Measurements from ENCODE around the gene VANGL2. TPM values are rescaled to one million over a fixed set of nuclear protein-coding genes. Genes with fewer than 3 reads are reported as not detected.
A peak's percentile ranks its signal among the peaks of the same experiment; 100 is the strongest.

VANGL2 gene
- polyA plus RNA-seq, 1 donor = 18.8 TPM

- no CpG with 5 or more reads among the region's 2 CpGs for WGBS (ENCODE audit: insufficient coverage, low lambda C conversion rate)
- Histone ChIP-seq H3K4me1 (ENCODE audit: control insufficient read depth, insufficient read depth, low read length) (no peaks in the 10 kb centered on the region), H3K4me3 (ENCODE audit: low read length) (no peak overlapping the region), H3K27me3 (ENCODE audit: control insufficient read depth, insufficient read depth, low read length) (no peaks in the 10 kb centered on the region), H3K27ac (ENCODE audit: low read length) (no peak overlapping the region), H3K9me3 (ENCODE audit: control insufficient read depth, low read depth, low read length) (no peaks in the 10 kb centered on the region), H3K36me3 (ENCODE audit: control insufficient read depth, insufficient read depth, low read length) (peaks cover 32% of the 10 kb centered on the region)
- no peak for DNase-seq
These were observed 14.5 kb downstream of the VANGL2 start for GRCh38 chr1:160414881-160415280.

GRCh38 chr1:160415696-160416290 lies 15.4 kb downstream of the VANGL2 start:
- Histone ChIP-seq H3K4me1 (ENCODE audit: control insufficient read depth, insufficient read depth, low read length) (peaks cover 6% of the 10 kb centered on the region), H3K9me3 (ENCODE audit: control insufficient read depth, low read depth, low read length) (no peaks in the 10 kb centered on the region), H3K4me3 (ENCODE audit: low read length) (no peak overlapping the region), H3K36me3 (ENCODE audit: control insufficient read depth, insufficient read depth, low read length) (peaks cover 40% of the 10 kb centered on the region), H3K27me3 (ENCODE audit: control insufficient read depth, insufficient read depth, low read length) (no peaks in the 10 kb centered on the region), H3K27ac (ENCODE audit: low read length) (no peak overlapping the region)
- WGBS (ENCODE audit: insufficient coverage, low lambda C conversion rate) = no CpG with 5 or more reads among the region's 29 CpGs
- no peak for DNase-seq

- no peaks in the 10 kb centered on the region for H3K27me3 ChIP-seq (ENCODE audit: control insufficient read depth, insufficient read depth, low read length)
- H3K4me3 ChIP-seq (ENCODE audit: low read length) = no peak overlapping the region
- no peak overlapping the region for H3K27ac ChIP-seq (ENCODE audit: low read length)
- WGBS (ENCODE audit: insufficient coverage, low lambda C conversion rate) = no CpG with 5 or more reads among the region's 4 CpGs
- DNase-seq = peak in 1 of 2 donors; percentile 31
- no peaks in the 10 kb centered on the region for H3K9me3 ChIP-seq (ENCODE audit: control insufficient read depth, low read depth, low read length)
- H3K36me3 ChIP-seq (ENCODE audit: control insufficient read depth, insufficient read depth, low read length) = peaks cover 43% of the 10 kb centered on the region
- peaks cover 9% of the 10 kb centered on the region for H3K4me1 ChIP-seq (ENCODE audit: control insufficient read depth, insufficient read depth, low read length)
These were observed 16.0 kb downstream of the VANGL2 start for GRCh38 chr1:160416369-160416768.

GRCh38 chr1:160418483-160418882 lies 18.1 kb downstream of the VANGL2 start:
- H3K27me3 ChIP-seq (ENCODE audit: control insufficient read depth, insufficient read depth, low read length) = no peaks in the 10 kb centered on the region
- 100% methylated on average over 1 of the region's 6 CpGs for WGBS (ENCODE audit: insufficient coverage, low lambda C conversion rate)
- peaks cover 9% of the 10 kb centered on the region for H3K4me1 ChIP-seq (ENCODE audit: control insufficient read depth, insufficient read depth, low read length)
- no peak for DNase-seq
- peaks cover 53% of the 10 kb centered on the region for H3K36me3 ChIP-seq (ENCODE audit: control insufficient read depth, insufficient read depth, low read length)
- no peaks in the 10 kb centered on the region for H3K9me3 ChIP-seq (ENCODE audit: control insufficient read depth, low read depth, low read length)
- H3K27ac ChIP-seq (ENCODE audit: low read length) = no peak overlapping the region
- H3K4me3 ChIP-seq (ENCODE audit: low read length) = no peak overlapping the region

GRCh38 chr1:160419150-160419837 lies 18.9 kb downstream of the VANGL2 start:
- DNase-seq = no peak
- 98% methylated on average over 7 of the region's 34 CpGs for WGBS (ENCODE audit: insufficient coverage, low lambda C conversion rate)
- Histone ChIP-seq H3K36me3 (ENCODE audit: control insufficient read depth, insufficient read depth, low read length) (peaks cover 58% of the 10 kb centered on the region), H3K4me3 (ENCODE audit: low read length) (no peak overlapping the region), H3K9me3 (ENCODE audit: control insufficient read depth, low read depth, low read length) (no peaks in the 10 kb centered on the region), H3K27me3 (ENCODE audit: control insufficient read depth, insufficient read depth, low read length) (no peaks in the 10 kb centered on the region), H3K27ac (ENCODE audit: low read length) (no peak overlapping the region), H3K4me1 (ENCODE audit: control insufficient read depth, insufficient read depth, low read length) (peaks cover 9% of the 10 kb centered on the region)

- Histone ChIP-seq H3K4me3 (ENCODE audit: low read length) (no peak overlapping the region), H3K9me3 (ENCODE audit: control insufficient read depth, low read depth, low read length) (no peaks in the 10 kb centered on the region), H3K27me3 (ENCODE audit: control insufficient read depth, insufficient read depth, low read length) (no peaks in the 10 kb centered on the region), H3K4me1 (ENCODE audit: control insufficient read depth, insufficient read depth, low read length) (peaks cover 9% of the 10 kb centered on the region), H3K27ac (ENCODE audit: low read length) (no peak overlapping the region), H3K36me3 (ENCODE audit: control insufficient read depth, insufficient read depth, low read length) (peaks cover 63% of the 10 kb centered on the region)
- WGBS (ENCODE audit: insufficient coverage, low lambda C conversion rate) = no CpG with 5 or more reads among the region's 4 CpGs
- DNase-seq = no peak
These were observed 19.4 kb downstream of the VANGL2 start for GRCh38 chr1:160419838-160420169.

GRCh38 chr1:160420881-160421842 lies 20.8 kb downstream of the VANGL2 start:
- DNase-seq = peak; percentile 51 to 75
- H3K36me3 ChIP-seq (ENCODE audit: control insufficient read depth, insufficient read depth, low read length) = peaks cover 64% of the 10 kb centered on the region
- 100% methylated on average over 2 of the region's 7 CpGs for WGBS (ENCODE audit: insufficient coverage, low lambda C conversion rate)
- peak overlapping the region; percentile 43 for H3K27ac ChIP-seq (ENCODE audit: low read length)
- no peaks in the 10 kb centered on the region for H3K27me3 ChIP-seq (ENCODE audit: control insufficient read depth, insufficient read depth, low read length)
- H3K4me1 ChIP-seq (ENCODE audit: control insufficient read depth, insufficient read depth, low read length) = peaks cover 9% of the 10 kb centered on the region
- H3K4me3 ChIP-seq (ENCODE audit: low read length) = no peak overlapping the region
- H3K9me3 ChIP-seq (ENCODE audit: control insufficient read depth, low read depth, low read length) = no peaks in the 10 kb centered on the region

- H3K36me3 ChIP-seq (ENCODE audit: control insufficient read depth, insufficient read depth, low read length) = peaks cover 65% of the 10 kb centered on the region
- no peak for DNase-seq
These were observed 21.5 kb downstream of the VANGL2 start for GRCh38 chr1:160421881-160422280.

GRCh38 chr1:160423966-160424365 lies 23.6 kb downstream of the VANGL2 start:
- no CpG with 5 or more reads among the region's 7 CpGs for WGBS (ENCODE audit: insufficient coverage, low lambda C conversion rate)
- Histone ChIP-seq H3K36me3 (ENCODE audit: control insufficient read depth, insufficient read depth, low read length) (peaks cover 61% of the 10 kb centered on the region), H3K4me1 (ENCODE audit: control insufficient read depth, insufficient read depth, low read length) (peaks cover 12% of the 10 kb centered on the region), H3K4me3 (ENCODE audit: low read length) (no peak overlapping the region), H3K27ac (ENCODE audit: low read length) (no peak overlapping the region), H3K9me3 (ENCODE audit: control insufficient read depth, low read depth, low read length) (no peaks in the 10 kb centered on the region), H3K27me3 (ENCODE audit: control insufficient read depth, insufficient read depth, low read length) (no peaks in the 10 kb centered on the region)
- DNase-seq = no peak

More at GRCh38 chr1:160421881-160422280, 21.5 kb downstream of the VANGL2 start:
- Histone ChIP-seq H3K27ac (ENCODE audit: low read length) (no peak overlapping the region), H3K27me3 (ENCODE audit: control insufficient read depth, insufficient read depth, low read length) (no peaks in the 10 kb centered on the region), H3K4me1 (ENCODE audit: control insufficient read depth, insufficient read depth, low read length) (peaks cover 9% of the 10 kb centered on the region), H3K9me3 (ENCODE audit: control insufficient read depth, low read depth, low read length) (no peaks in the 10 kb centered on the region), H3K4me3 (ENCODE audit: low read length) (no peak overlapping the region)
- WGBS (ENCODE audit: insufficient coverage, low lambda C conversion rate) = 80% methylated on average over 1 of the region's 5 CpGs

- Histone ChIP-seq H3K9me3 (ENCODE audit: control insufficient read depth, low read depth, low read length) (no peaks in the 10 kb centered on the region), H3K4me3 (ENCODE audit: low read length) (no peak overlapping the region), H3K36me3 (ENCODE audit: control insufficient read depth, insufficient read depth, low read length) (peaks cover 48% of the 10 kb centered on the region), H3K27me3 (ENCODE audit: control insufficient read depth, insufficient read depth, low read length) (no peaks in the 10 kb centered on the region), H3K4me1 (ENCODE audit: control insufficient read depth, insufficient read depth, low read length) (peaks cover 9% of the 10 kb centered on the region), H3K27ac (ENCODE audit: low read length) (no peak overlapping the region)
- no peak for DNase-seq
- no CpG with 5 or more reads among the region's 5 CpGs for WGBS (ENCODE audit: insufficient coverage, low lambda C conversion rate)
These were observed 25.5 kb downstream of the VANGL2 start for GRCh38 chr1:160425847-160426246.
